ENCODE measurements around the gene FKBP1B.
"Not testable (repeated sequence)": the region's sequence is repeated elsewhere in the genome, so short reads cannot be mapped to it uniquely, and the experiment has no call there.

The FKBP1B gene

DNA sequence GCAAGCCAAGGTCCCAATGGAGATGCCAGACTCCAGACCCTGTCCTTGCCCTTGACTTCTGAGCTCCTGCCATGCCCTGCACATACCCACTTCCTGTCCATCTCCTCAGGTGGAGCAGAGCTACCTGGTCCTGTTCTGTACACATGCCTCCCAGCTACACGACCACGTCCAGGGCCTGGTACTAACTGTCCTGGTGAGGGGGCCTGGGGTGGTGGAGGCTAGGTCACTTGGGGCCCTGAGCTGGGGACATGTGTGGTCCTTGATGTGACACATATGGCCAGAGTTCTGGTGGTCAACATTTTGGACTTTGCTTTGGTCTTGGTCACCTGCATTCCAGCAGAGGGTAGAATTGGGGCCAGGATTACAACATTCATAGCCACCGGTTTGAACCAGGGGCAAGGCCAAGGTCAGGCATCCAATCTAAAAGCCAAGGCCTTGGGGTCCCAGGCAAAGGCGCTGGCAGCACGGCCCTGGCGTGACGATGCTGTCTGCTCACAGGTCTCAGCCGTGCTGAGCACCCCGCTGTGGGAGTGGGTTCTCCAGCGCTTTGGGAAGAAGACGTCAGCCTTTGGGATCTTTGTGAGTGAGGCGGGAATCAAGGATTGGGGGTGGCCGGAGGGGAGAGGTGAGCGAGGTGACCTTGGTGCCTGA is 27.1 kb upstream of the FKBP1B start:
- DNase-seq (ENCODE audit: low read depth, low spot score): no peak

GRCh38 chr2:24022975-24023575 is 26.5 kb upstream of the FKBP1B start:
- DNase-seq (ENCODE audit: low read depth, low spot score): no peak

DNA sequence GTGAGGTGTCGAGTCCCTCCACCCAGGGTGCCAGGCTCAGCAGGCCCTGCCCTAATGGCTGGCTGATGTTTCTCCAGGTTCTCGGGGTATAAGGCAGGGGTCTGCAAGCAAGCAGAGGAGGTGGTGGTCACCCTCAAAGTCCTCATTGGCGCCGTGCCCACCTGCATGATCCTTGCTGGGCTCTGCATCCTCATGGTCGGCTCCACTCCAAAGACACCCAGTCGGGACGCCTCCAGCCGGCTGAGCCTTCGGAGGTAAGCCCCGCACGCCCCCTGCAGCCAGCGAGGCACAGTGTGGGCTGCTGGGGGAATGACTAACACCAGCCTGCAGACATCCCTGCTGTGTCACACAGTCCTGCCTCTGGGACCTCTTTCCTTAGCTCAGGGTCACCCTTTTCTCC is 25.5 kb upstream of the FKBP1B start:
- no peak for DNase-seq (ENCODE audit: low read depth, low spot score)

DNA sequence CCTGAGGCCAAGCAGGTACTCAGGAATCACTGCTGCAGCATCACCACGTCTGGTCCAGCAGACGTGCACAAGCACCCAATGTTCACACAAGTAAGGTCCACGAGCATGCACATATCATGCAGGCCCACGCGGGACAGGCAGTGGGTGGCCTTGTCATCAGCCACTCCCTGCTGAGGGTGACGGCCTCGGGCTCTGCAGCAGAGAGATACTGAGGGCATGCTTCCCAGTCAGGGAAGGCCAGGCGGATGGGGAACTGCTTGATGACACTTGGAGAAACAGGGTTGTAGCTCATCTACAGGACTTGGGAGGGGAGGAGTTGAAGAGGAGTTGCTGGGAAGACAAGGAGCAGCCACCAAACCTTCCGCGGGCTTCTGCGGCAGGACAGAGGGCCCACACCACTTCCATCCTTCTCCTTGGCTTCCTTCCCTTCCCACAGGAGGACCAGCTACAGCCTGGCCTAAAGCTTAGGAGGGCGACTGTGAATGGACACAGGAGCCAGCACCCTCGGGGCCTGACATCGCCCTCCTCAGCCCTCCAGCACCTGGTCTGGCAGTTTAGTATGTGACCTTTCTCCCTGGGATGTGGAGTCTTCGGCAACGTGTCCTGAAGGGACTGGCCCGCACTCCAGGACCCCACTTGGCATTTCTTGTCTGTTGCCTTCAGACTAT is 24.4 kb upstream of the FKBP1B start:
- no peak for DNase-seq (ENCODE audit: low read depth, low spot score)

DNA sequence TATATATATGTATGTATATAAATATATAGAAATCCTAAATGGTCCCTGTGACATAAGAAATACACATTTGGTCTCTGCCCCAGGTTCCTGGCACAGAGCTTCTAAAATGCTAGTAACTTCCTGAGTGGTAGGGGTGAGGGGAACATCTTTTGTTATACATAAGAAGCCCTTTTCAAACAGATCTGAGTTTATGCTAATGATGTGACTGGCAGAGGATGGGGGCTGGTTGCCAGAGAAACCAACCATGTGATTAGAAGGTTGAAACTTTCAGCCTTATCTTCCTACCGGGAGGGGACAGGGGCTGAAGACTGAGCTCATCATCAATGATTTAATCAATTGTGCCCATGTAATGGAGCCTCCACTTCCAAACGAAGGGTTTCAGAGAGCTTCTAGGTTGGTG is 23.3 kb upstream of the FKBP1B start:
- DNase-seq (ENCODE audit: low read depth, low spot score): no peak

DNA sequence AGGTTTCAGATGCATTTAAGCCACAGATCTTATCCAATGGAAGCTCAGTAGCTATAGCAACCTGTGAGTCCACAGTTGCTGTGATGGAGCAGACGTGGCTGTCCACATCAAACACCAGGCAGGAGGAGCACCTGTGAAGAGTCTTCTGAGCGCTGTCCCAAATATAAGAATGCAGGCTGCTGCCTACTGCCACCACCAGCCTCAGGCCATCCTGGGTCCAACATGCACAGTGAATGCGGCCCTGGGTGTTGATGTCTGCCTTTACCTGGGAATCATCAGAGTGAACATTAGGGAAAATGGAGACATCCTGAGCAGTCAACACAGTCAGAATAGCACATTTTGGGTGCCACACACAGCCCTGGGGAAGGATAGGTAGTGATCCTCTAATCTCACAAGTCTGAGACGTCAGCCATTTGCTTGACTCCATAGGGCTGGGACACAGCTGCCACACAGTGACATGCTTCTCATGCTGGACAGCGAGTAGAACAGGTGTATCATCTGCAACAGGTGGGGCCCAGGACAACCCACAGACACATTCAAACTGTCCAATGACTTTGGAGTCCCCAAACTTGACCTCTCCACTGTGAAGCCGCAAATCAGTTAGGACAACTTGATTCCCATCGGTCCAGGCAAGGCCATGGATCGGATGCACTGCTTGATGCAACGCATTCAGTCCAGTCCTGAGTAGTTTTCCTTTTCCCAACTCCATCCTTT is 10.6 kb upstream of the FKBP1B start:
- no peak for DNase-seq (ENCODE audit: low read depth, low spot score)

DNA sequence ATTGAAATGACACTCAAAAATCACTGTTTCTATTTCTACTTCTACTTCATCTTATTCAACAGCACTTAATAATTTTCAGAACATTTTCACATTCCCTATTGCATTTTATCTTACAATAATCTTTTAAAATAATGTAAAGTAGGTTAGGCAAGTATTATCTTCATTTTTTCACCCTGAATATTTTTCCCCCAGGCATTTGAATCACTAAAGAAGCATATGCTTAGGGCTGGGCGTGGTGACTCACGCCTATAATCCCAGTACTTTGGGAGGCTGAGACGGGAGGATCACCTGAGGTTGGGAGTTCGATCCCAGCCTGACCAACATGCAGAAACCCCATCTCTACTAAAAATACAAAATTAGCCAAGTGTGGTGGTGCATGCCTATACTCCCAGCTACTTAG is 9.0 kb upstream of the FKBP1B start:
- no peak for DNase-seq (ENCODE audit: low read depth, low spot score)

GRCh38 chr2:24043133-24043532 is 6.4 kb upstream of the FKBP1B start:
- not testable (repeated sequence) for DNase-seq (ENCODE audit: low read depth, low spot score)

DNA sequence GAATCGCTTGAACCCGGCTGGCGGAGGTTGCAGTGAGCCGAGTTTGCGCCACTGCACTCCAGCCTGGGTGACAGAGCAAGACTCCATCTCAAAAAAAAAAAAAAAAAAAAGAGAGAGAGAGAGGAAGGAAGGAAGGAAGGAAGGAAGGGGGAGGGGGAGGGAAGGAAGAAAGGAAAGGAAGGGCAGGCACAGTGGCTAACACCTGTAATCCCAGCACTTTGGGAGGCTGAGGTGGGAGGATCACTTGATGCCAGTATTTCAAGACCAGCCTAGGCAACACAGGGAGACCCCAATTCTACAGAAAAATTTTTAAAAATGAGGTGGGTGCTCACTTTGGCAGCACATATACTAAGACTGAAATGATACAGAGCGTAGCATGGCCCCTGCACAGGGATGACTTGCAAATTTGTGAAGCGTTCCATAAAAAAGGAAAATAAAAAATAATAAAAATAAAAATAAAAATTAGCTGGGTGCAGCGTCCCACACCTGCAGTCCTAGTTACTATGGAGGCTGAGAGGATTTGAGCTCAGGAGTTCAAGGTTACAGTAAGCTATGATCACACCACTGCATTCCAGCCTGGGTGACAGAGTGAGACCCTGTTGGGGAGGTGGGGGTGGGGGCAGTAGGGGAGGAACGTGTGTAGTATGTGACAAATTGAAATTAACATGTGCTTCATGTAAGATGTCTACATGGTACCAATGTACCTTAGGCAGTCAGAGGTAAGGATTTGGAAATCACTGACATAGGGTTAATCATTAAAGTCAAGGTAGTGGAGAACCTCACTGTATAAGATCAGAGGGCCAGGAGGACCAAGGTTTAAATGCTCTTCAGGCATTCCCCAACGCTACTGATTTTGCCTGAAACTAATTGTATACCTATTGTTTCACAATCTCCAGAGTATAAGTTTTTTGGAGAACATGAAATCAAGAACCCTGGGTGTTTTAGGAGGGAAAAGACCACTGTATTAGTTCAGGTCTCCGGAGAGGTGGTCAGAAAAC is 3.7 kb upstream of the FKBP1B start:
- no peak for DNase-seq (ENCODE audit: low read depth, low spot score)

DNA sequence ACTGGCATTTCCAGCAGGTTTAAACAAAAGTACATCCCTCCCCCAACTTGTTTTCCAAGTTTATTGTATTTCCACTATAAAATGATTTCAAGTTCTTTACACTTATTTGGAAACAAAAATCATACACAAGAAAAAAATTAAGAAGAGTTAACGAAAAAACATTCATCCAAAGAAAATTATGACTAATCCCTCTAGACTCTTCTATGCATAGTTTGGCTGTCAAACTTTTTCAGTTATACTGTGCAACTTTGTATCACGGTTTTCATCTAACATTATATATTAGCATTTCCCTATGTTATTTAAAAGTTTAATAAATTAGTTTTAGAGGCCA is 3.0 kb upstream of the FKBP1B start:
- no peak for DNase-seq (ENCODE audit: low read depth, low spot score)

GRCh38 chr2:24046930-24047702 is 2.4 kb upstream of the FKBP1B start, which contains the start of gene WDCP:
TSS of gene WDCP (minus strand) at chr2:24047391. CDS start at chr2:24039494, 7,897 bp downstream.
- DNase-seq (ENCODE audit: low read depth, low spot score): peak; percentile 95

DNA sequence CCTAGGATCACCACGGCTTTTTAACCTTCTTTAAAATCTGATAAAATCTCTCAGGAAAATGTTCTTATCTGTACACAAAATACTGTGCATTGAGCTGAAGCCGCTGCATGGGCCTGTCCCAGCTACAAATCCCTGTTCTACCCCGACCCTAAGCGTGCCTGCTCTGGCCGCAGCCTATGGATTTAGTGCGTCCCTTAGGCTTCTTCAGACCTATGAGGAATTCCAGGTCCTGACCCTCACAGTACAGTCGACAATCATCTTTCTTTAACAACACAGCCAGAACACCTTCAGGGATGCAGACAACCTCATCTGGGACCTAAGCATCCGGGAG is 1.9 kb upstream of the FKBP1B start:
- DNase-seq (ENCODE audit: low read depth, low spot score): no peak

DNA sequence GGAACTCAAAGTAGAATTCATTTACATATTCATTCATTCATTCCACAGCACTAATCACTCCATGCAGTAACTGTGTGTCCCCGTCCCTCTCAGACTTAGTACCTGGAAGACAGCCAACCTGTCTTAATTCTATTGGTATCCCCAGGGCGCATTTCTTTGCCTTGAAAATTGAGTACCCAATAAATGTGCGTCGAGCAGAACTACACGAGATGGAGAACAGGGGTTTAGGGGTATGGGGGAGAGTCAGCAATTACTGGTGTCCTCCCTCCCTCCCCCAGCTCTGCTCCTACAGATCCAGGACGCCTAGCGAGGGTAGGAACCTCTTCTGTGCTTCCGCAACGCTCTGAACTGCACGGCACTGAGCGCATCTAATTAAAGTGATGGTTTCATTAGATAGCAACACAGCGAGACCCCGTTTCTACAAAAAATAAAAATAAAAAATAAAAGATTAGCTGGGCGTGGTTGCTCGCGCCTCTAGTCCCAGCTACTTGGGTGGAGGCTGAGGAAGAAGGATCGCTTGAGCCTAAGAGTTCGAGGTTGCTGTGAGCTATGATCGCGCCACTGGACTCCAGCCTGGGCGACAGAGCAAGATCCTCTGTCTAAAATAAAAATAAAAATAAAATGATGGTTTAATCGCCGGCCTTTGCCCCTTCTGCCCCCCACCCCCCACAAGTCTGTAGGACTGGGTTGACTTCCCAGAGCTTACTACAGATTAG is 614 bp upstream of the FKBP1B start:
- no peak for DNase-seq (ENCODE audit: low read depth, low spot score)

- DNase-seq (ENCODE audit: low read depth, low spot score): no peak
These were observed 769 bp downstream of the FKBP1B start for GRCh38 chr2:24050041-24050979.

DNA sequence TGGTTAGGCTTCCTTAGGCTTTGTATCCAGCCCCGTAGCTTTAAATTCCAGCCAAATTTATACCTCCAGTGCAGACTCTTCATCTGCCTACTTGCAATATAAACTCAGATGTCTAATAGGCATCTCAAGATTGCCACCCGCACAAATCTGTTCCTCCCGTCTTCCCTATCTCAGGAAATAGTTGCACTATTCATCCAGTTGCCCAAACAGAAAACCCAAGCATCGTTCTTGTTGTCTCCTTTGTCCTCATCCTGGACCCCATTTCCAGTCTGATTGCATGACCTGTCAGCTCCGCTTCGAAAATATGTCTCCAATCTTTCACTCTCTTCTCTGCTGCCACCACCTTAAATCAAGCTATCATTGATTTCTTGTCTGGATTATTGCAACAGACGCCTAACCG is 2.3 kb downstream of the FKBP1B start:
- no peak for DNase-seq (ENCODE audit: low read depth, low spot score)

GRCh38 chr2:24052951-24053350 is 3.4 kb downstream of the FKBP1B start:
- DNase-seq (ENCODE audit: low read depth, low spot score): no peak

DNA sequence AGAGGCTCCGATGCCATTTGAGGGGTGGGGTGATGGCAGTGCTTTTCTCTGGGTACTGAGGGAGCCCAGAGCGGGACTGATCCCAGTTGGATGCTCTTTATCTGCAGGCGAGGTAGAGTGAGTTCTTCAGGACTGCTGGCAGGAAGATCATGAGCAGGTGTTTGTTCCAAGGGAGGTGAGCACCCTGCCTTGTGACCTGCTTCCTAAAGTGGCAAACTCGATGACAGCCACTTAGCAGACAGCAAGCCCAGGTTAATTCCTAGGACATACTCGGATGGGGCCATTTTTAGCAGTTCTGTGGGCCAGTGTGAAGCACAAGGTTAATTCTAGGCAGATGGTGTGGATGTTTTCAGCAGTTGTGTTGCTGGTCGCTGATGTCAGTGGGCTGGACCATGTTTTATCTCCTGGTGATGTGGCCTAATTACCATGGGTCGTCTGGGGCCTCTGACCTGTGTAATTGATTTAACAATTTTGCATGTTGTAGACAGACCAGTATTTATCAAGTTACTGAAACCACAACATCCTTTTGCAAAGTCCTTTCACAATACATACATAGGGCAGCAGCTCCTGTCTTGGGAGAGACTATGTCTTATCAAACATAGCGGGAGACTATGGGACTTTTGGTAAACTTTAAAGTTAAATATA is 4.9 kb downstream of the FKBP1B start:
- no peak for DNase-seq (ENCODE audit: low read depth, low spot score)

GRCh38 chr2:24055750-24056149 is 6.2 kb downstream of the FKBP1B start:
- DNase-seq (ENCODE audit: low read depth, low spot score): no peak

Measured in smooth muscle cell of the brain vasculature (primary cell).